WTC11 (cell line): ENCODE measurements around the gene HECTD4. TPM values are rescaled to one million over a fixed set of nuclear protein-coding genes. Genes with fewer than 3 reads are reported as not detected.

Experiments
- ATAC-seq: fragments of 200-7000 bp; cut with Tn5 transposase; 2 replicates; pipeline ENCODE4 v1.10.0; 2021; ENCODE audit warnings: mild to moderate bottlenecking, moderate library complexity
- CTCF ChIA-PET: fragments of 300-600 bp; sonication (Branson Sonifier 250); formaldehyde crosslinking; loops from one replicate; lab custom pipeline; 2021; ENCODE audit warnings: antibody characterized with exemption; lab: Charles Lee
- POLR2A ChIA-PET: fragments of 350-600 bp; sonication (Branson Sonifier 250); formaldehyde crosslinking; loops from one replicate; lab custom pipeline; 2021; ENCODE audit warnings: antibody characterized with exemption; lab: Charles Lee
- DNase-seq: peaks from one replicate; pipeline ENCODE4 v3.0.0; 2021; ENCODE audit warnings: low spot score
- H3K27ac Mint-ChIP-seq: 2 replicates; pipeline ENCODE4 v1.8.0; 2021; ENCODE audit warnings: mixed read lengths
- H3K27me3 Mint-ChIP-seq: 2 replicates; pipeline ENCODE4 v1.8.0; 2021; ENCODE audit warnings: low read depth, mild to moderate bottlenecking, moderate library complexity, mixed read lengths
- H3K36me3 Mint-ChIP-seq: 2 replicates; pipeline ENCODE4 v1.8.0; 2021; ENCODE audit warnings: mixed read lengths
- H3K4me1 Mint-ChIP-seq: 2 replicates; pipeline ENCODE4 v1.8.0; 2022; ENCODE audit warnings: mixed read lengths
- H3K4me3 Mint-ChIP-seq: 2 replicates; pipeline ENCODE4 v1.8.0; 2021; ENCODE audit warnings: mild to moderate bottlenecking, moderate library complexity, mixed read lengths
- H3K9me3 Mint-ChIP-seq: 2 replicates; pipeline ENCODE4 v1.8.0; 2021; ENCODE audit warnings: mixed read lengths
- AR ChIP-seq: fragments of 250-450 bp; sonication (Bioruptor Pico); IDR thresholded peaks from 2 replicates; pipeline ENCODE4 v1.9.0; 2021; ENCODE audit warnings: mild to moderate bottlenecking
- CREB1 ChIP-seq: sonication (generic); formaldehyde crosslinking; IDR thresholded peaks from 2 replicates; pipeline ENCODE4 v1.8.0; 2023; ENCODE audit warnings: mild to moderate bottlenecking, missing genetic modification reagents
- CREM ChIP-seq: sonication (generic); formaldehyde crosslinking; IDR thresholded peaks from 2 replicates; pipeline ENCODE4 v1.8.1; 2022; ENCODE audit warnings: mild to moderate bottlenecking, missing genetic modification reagents, moderate library complexity
- E2F1 ChIP-seq: sonication (generic); formaldehyde crosslinking; IDR thresholded peaks from 2 replicates; pipeline ENCODE4 v1.8.0; 2022; ENCODE audit warnings: mild to moderate bottlenecking, missing genetic modification reagents
- E2F4 ChIP-seq: sonication (generic); formaldehyde crosslinking; IDR thresholded peaks from 2 replicates; pipeline ENCODE4 v1.8.1; 2022; ENCODE audit warnings: low read depth, mild to moderate bottlenecking, moderate library complexity, missing genetic modification reagents, borderline replicate concordance
- ELF4 ChIP-seq: sonication (generic); formaldehyde crosslinking; IDR thresholded peaks from 2 replicates; pipeline ENCODE4 v1.8.1; 2022; ENCODE audit warnings: low read depth, mild to moderate bottlenecking, moderate library complexity, missing genetic modification reagents
- FOXJ3 ChIP-seq: sonication (generic); formaldehyde crosslinking; IDR thresholded peaks from 2 replicates; pipeline ENCODE4 v1.9.0; 2021; ENCODE audit warnings: missing genetic modification reagents, mild to moderate bottlenecking, borderline replicate concordance
- HMGXB4 ChIP-seq: sonication (generic); formaldehyde crosslinking; IDR thresholded peaks from 2 replicates; pipeline ENCODE4 v1.8.1; 2023; ENCODE audit warnings: mild to moderate bottlenecking, moderate library complexity, missing genetic modification reagents
- JUN ChIP-seq: sonication (generic); formaldehyde crosslinking; IDR thresholded peaks from 2 replicates; pipeline ENCODE4 v1.8.0; 2023; ENCODE audit warnings: mild to moderate bottlenecking, missing genetic modification reagents
- MLX ChIP-seq: sonication (generic); formaldehyde crosslinking; IDR thresholded peaks from 2 replicates; pipeline ENCODE4 v1.8.1; 2023; ENCODE audit warnings: mild to moderate bottlenecking, missing genetic modification reagents, moderate library complexity
- MXD4 ChIP-seq: fragments of 250-450 bp; sonication (Bioruptor Pico); IDR thresholded peaks from 2 replicates; pipeline ENCODE4 v1.8.0; 2021; ENCODE audit warnings: mild to moderate bottlenecking, moderate library complexity, borderline replicate concordance
- MYBL2 ChIP-seq: sonication (generic); formaldehyde crosslinking; IDR thresholded peaks from 2 replicates; pipeline ENCODE4 v1.8.1; 2023; ENCODE audit warnings: mild to moderate bottlenecking, moderate library complexity, missing genetic modification reagents
- NR2C2 ChIP-seq: sonication (generic); formaldehyde crosslinking; IDR thresholded peaks from 2 replicates; pipeline ENCODE4 v1.8.0; 2022; ENCODE audit warnings: mild to moderate bottlenecking, missing genetic modification reagents
- PRRX2 ChIP-seq: fragments of 250-450 bp; sonication (Bioruptor Pico); IDR thresholded peaks from 2 replicates; pipeline ENCODE4 v1.8.0; 2021; ENCODE audit warnings: mild to moderate bottlenecking
- TCF7 ChIP-seq: sonication (generic); formaldehyde crosslinking; IDR thresholded peaks from 2 replicates; pipeline ENCODE4 v1.8.0; 2022; ENCODE audit warnings: mild to moderate bottlenecking, low read depth, missing genetic modification reagents, moderate library complexity
- ZNF263 ChIP-seq: sonication (generic); formaldehyde crosslinking; IDR thresholded peaks from 2 replicates; pipeline ENCODE4 v1.8.1; 2022; ENCODE audit warnings: low read depth, mild to moderate bottlenecking, moderate library complexity, missing genetic modification reagents
- ZNF532 ChIP-seq: fragments of 250-450 bp; sonication (Bioruptor Pico); IDR thresholded peaks from 2 replicates; pipeline ENCODE4 v1.9.0; 2021; ENCODE audit warnings: mild to moderate bottlenecking, borderline replicate concordance
- ZNF671 ChIP-seq: fragments of 250-450 bp; sonication (Bioruptor Pico); IDR thresholded peaks from 2 replicates; pipeline ENCODE4 v1.8.0; 2021; ENCODE audit warnings: mild to moderate bottlenecking
- total RNA-seq: library from RNA; stranded (reverse); gene quantifications from 3 replicates; pipeline ENCODE4 v1.2.3, GENCODE V29; 2021

Gene HECTD4
- total RNA-seq, 1 experiment from 2014 or later: 31.7 TPM

GRCh38 chr12:112386726-112387125, 4.5 kb upstream of the HECTD4 start:
- peaks cover 11% of the 10 kb centered on the region for H3K27me3 Mint-ChIP-seq
- H3K36me3 Mint-ChIP-seq: no peaks in the 10 kb centered on the region
- no peak for TF ChIP-seq TCF7
- no peak for TF ChIP-seq MYBL2 (CRISPR knock-in tag)
- TF ChIP-seq E2F4: no peak
- TF ChIP-seq NR2C2 (CRISPR knock-in tag): no peak
- TF ChIP-seq FOXJ3 (CRISPR knock-in tag): no peak
- TF ChIP-seq PRRX2 (CRISPR knock-in tag): no peak
- no peak for ATAC-seq
- DNase-seq: no peak
- ChIA-PET CTCF (interaction anchor here (0.5 to 2.3 kb wide), 33 partner anchors 9 to 1931 kb away, joined by 3 to 126 read pairs (median 4); partner anchors contain the start of gene TRAFD1), POLR2A (interaction anchor here (0.6 to 1.3 kb wide), 2 partner anchors 29 to 188 kb away, joined by 4 to 6 read pairs; no protein-coding TSS in a partner anchor)
- H3K27ac Mint-ChIP-seq: no peak overlapping the region
- H3K4me1 Mint-ChIP-seq: peaks cover 11% of the 10 kb centered on the region
- H3K9me3 Mint-ChIP-seq: peaks cover 6% of the 10 kb centered on the region; the same call in 1 of the 2 replicates
- no peak overlapping the region for H3K4me3 Mint-ChIP-seq

GRCh38 chr12:112382866-112383265, 635 bp upstream of the HECTD4 start:
- no peak for TF ChIP-seq HMGXB4 (CRISPR knock-in tag)
- TF ChIP-seq ZNF532 (CRISPR knock-in tag): no peak
- no peak for TF ChIP-seq MXD4
- TF ChIP-seq CREM (CRISPR knock-in tag): no peak
- no peak for TF ChIP-seq JUN (CRISPR knock-in tag)
- no peak for TF ChIP-seq CREB1
- TF ChIP-seq ZNF671 (CRISPR knock-in tag): no peak
- TF ChIP-seq FOXJ3 (CRISPR knock-in tag): no peak
- TF ChIP-seq ZNF263 (CRISPR knock-in tag): no peak
- no peak for TF ChIP-seq ELF4 (CRISPR knock-in tag)
- no peak for TF ChIP-seq MLX (CRISPR knock-in tag)
- TF ChIP-seq E2F1 (CRISPR knock-in tag): no peak
- no peak for TF ChIP-seq AR (CRISPR knock-in tag)
- Mint-ChIP-seq H3K4me3 (peak overlapping the region; percentile 72), H3K9me3 (no peaks in the 10 kb centered on the region), H3K36me3 (no peaks in the 10 kb centered on the region; the same call in 1 of the 2 replicates), H3K27ac (peak overlapping the region; percentile 80; the same call in 1 of the 2 replicates), H3K4me1 (peaks cover 22% of the 10 kb centered on the region), H3K27me3 (no peaks in the 10 kb centered on the region)
- ChIA-PET POLR2A (no interaction called here), CTCF (interaction anchor here (1.9 kb wide), 1 partner anchor 185 kb away, joined by 5 read pairs; no protein-coding TSS in a partner anchor)
- no peak for ATAC-seq
- DNase-seq: no peak
